GM23338 (cell line): ENCODE results near the gene C1orf21. TPM values are rescaled to one million over a fixed set of nuclear protein-coding genes. Genes with fewer than 3 reads are reported as not detected.

Experiments
- ATAC-seq: fragments of 200-7000 bp; cut with Tn5 transposase; 3 replicates; pipeline ENCODE4 v1.9.1; 2020
- DNase-seq: peaks from one replicate; pipeline ENCODE4 v3.0.0-alpha.2; 2015; ENCODE audit warnings: low spot score
- H2AFZ ChIP-seq: fragments of 200-600 bp; sonication (generic); 2 replicates; pipeline ENCODE4 v1.8.0; 2016; ENCODE audit warnings: antibody characterized with exemption, mild to moderate bottlenecking, moderate library complexity
- H3F3A ChIP-seq: fragments of 200-600 bp; sonication (generic); replicated peaks from 2 replicates; pipeline ENCODE4 v1.8.0; 2017; ENCODE audit warnings: antibody characterized with exemption, mixed run types, low read depth
- H3K27ac ChIP-seq: fragments of 200-600 bp; sonication (generic); 2 replicates; pipeline ENCODE4 v1.6.1; 2016; ENCODE audit warnings: low read depth
- H3K27me3 ChIP-seq: fragments of 200-600 bp; sonication (generic); 2 replicates; pipeline ENCODE4 v1.8.0; 2016; ENCODE audit warnings: mild to moderate bottlenecking, mixed run types, moderate library complexity; ENCODE audit not compliant: insufficient read depth
- H3K36me3 ChIP-seq: fragments of 200-600 bp; sonication (generic); 2 replicates; pipeline ENCODE4 v1.8.0; 2016; ENCODE audit warnings: mild to moderate bottlenecking; ENCODE audit not compliant: insufficient read depth
- H3K4me1 ChIP-seq: fragments of 200-600 bp; sonication (generic); 2 replicates; pipeline ENCODE4 v1.8.0; 2016; ENCODE audit warnings: mild to moderate bottlenecking, moderate library complexity; ENCODE audit not compliant: insufficient read depth
- H3K4me2 ChIP-seq: fragments of 200-600 bp; sonication (generic); 2 replicates; pipeline ENCODE4 v1.7.1; 2017; ENCODE audit warnings: mixed run types
- H3K4me3 ChIP-seq: fragments of 200-600 bp; sonication (generic); 2 replicates; pipeline ENCODE4 v1.6.1; 2016; ENCODE audit warnings: mixed run types
- H3K79me2 ChIP-seq: fragments of 200-600 bp; sonication (generic); replicated peaks from 2 replicates; pipeline ENCODE4 v1.8.0; 2017; ENCODE audit warnings: mild to moderate bottlenecking; ENCODE audit not compliant: insufficient read depth
- H3K9me2 ChIP-seq: fragments of 200-600 bp; sonication (generic); 2 replicates; pipeline ENCODE4 v1.8.0; 2017; ENCODE audit not compliant: insufficient read depth
- H4K20me1 ChIP-seq: fragments of 200-600 bp; sonication (generic); replicated peaks from 2 replicates; pipeline ENCODE4 v1.8.0; 2017; ENCODE audit warnings: mild to moderate bottlenecking; ENCODE audit not compliant: insufficient read depth
- H3K27ac Mint-ChIP-seq: 2 replicates; pipeline ENCODE4 v1.8.0; 2020; ENCODE audit warnings: inconsistent platforms, mild to moderate bottlenecking, moderate library complexity, mixed read lengths
- H3K27me3 Mint-ChIP-seq: 3 replicates; pipeline ENCODE4 v1.8.0; 2022; ENCODE audit warnings: low read depth, mild to moderate bottlenecking, moderate library complexity, mixed read lengths, inconsistent platforms; ENCODE audit not compliant: insufficient read depth, poor library complexity
- H3K36me3 Mint-ChIP-seq: 3 replicates; pipeline ENCODE4 v1.8.0; 2021; ENCODE audit warnings: low read depth, mild to moderate bottlenecking, inconsistent platforms, moderate library complexity, mixed read lengths
- H3K4me1 Mint-ChIP-seq: 3 replicates; pipeline ENCODE4 v1.8.0; 2020; ENCODE audit warnings: mild to moderate bottlenecking, inconsistent platforms, mixed read lengths
- H3K4me3 Mint-ChIP-seq: 3 replicates; pipeline ENCODE4 v1.8.0; 2021; ENCODE audit warnings: moderate library complexity, mild to moderate bottlenecking, inconsistent platforms, mixed read lengths
- H3K9me3 Mint-ChIP-seq: 3 replicates; pipeline ENCODE4 v1.8.0; 2020; ENCODE audit warnings: moderate library complexity, mild to moderate bottlenecking, inconsistent platforms, mixed read lengths
- CREB1 ChIP-seq: fragments of 250-450 bp; sonication (Bioruptor Pico); IDR thresholded peaks from 2 replicates; pipeline ENCODE4 v1.5.0; 2020; ENCODE audit warnings: low read depth, mild to moderate bottlenecking, moderate library complexity
- CTCF ChIP-seq, 2 experiments: fragments of 200-600 bp in 1 of 2; sonication (generic) in 1 of 2; conservative IDR thresholded peaks; 2 replicates each; pipeline versions ENCODE4 v1.5.1 to v1.6.1; 2016 to 2017; ENCODE audit warnings: antibody characterized with exemption in 2 of 2, low read depth in 2 of 2, mild to moderate bottlenecking in 2 of 2, moderate library complexity in 1 of 2
- ETS1 ChIP-seq: IDR thresholded peaks from 2 replicates; pipeline ENCODE4 v1.6.1; 2016; ENCODE audit warnings: antibody characterized with exemption
- EZH2 ChIP-seq: fragments of 200-600 bp; sonication (generic); IDR thresholded peaks from one replicate; pipeline ENCODE4 v1.8.0; 2017; ENCODE audit warnings: antibody characterized with exemption, mild to moderate bottlenecking, low read depth; ENCODE audit not compliant: unreplicated experiment
- EZH2phosphoT487 ChIP-seq: fragments of 200-600 bp; sonication (generic); IDR thresholded peaks from one replicate; pipeline ENCODE4 v1.8.1; 2018; ENCODE audit warnings: antibody characterized with exemption; ENCODE audit not compliant: unreplicated experiment
- JUNB ChIP-seq: IDR thresholded peaks from one replicate; pipeline ENCODE4 v1.6.1; 2016; ENCODE audit warnings: antibody characterized with exemption; ENCODE audit not compliant: unreplicated experiment
- NANOG ChIP-seq: IDR thresholded peaks from 2 replicates; pipeline ENCODE4 v1.6.1; 2016; ENCODE audit warnings: antibody characterized with exemption, borderline replicate concordance
- POLR2AphosphoS5 ChIP-seq: IDR thresholded peaks from 2 replicates; pipeline ENCODE4 v1.6.1; 2016; ENCODE audit warnings: antibody characterized with exemption, low read depth
- STAT1 ChIP-seq: IDR thresholded peaks from one replicate; pipeline ENCODE4 v1.6.1; 2016; ENCODE audit warnings: antibody characterized with exemption; ENCODE audit not compliant: unreplicated experiment
- ZNF114 ChIP-seq: fragments of 250-450 bp; sonication (Bioruptor Pico); IDR thresholded peaks from 2 replicates; pipeline ENCODE4 v1.5.0; 2020; ENCODE audit warnings: mild to moderate bottlenecking, moderate library complexity
- ZNF331 ChIP-seq: fragments of 250-450 bp; sonication (Bioruptor Pico); IDR thresholded peaks from 2 replicates; pipeline ENCODE4 v1.5.0; 2020; ENCODE audit warnings: low read depth, mild to moderate bottlenecking, moderate library complexity
- polyA plus RNA-seq: library from polyadenylated mRNA; unstranded; fragments of >200 nt; fragmentation: Nextera tagmentation; extraction: Ambion mirVana; gene quantifications from 2 replicates; pipeline ENCODE4 v1.2.1, GENCODE V29; 2016
- total RNA-seq: library from RNA; depleted of rRNA; stranded (reverse); fragments of >200 nt; shearing (Covaris generic); gene quantifications from 2 replicates; pipeline ENCODE4 v1.2.3, GENCODE V29; 2014
- TF ChIP-seq, protein P1 (sequence below): fragments of 250-450 bp; sonication (Bioruptor Pico); IDR thresholded peaks from 2 replicates; pipeline ENCODE4 v1.5.0; 2020; ENCODE audit warnings: mild to moderate bottlenecking, moderate library complexity
- TF ChIP-seq, protein P2 (sequence below): IDR thresholded peaks from one replicate; pipeline ENCODE4 v1.6.1; 2018; ENCODE audit warnings: antibody characterized with exemption; ENCODE audit not compliant: unreplicated experiment

C1orf21 gene
- total and polyA plus RNA-seq, 2 experiments from 2014 or later, result 28.0 to 40.4 TPM

- Mint-ChIP-seq H3K27ac (no peak overlapping the region), H3K9me3 (no peaks in the 10 kb centered on the region), H3K36me3 (no peaks in the 10 kb centered on the region), H3K4me3 (no peak overlapping the region), H3K4me1 (peaks cover 39% of the 10 kb centered on the region), H3K27me3 (no peaks in the 10 kb centered on the region)
- Histone ChIP-seq H3K27ac (no peak overlapping the region), H3K4me3 (no peak overlapping the region), H3K36me3 (no peaks in the 10 kb centered on the region), H3K4me2 (no peak overlapping the region), H2AFZ (no peak overlapping the region), H3F3A (no peaks in the 10 kb centered on the region), H3K9me2 (no peaks in the 10 kb centered on the region), H4K20me1 (peaks cover 19% of the 10 kb centered on the region), H3K27me3 (no peaks in the 10 kb centered on the region), H3K79me2 (peaks cover 100% of the 10 kb centered on the region), H3K4me1 (peaks cover 41% of the 10 kb centered on the region)
- DNase-seq (no peak), ATAC-seq (no peak)
- TF ChIP-seq CREB1 (CRISPR knock-in tag), result no peak
- TF ChIP-seq, protein P1, sequence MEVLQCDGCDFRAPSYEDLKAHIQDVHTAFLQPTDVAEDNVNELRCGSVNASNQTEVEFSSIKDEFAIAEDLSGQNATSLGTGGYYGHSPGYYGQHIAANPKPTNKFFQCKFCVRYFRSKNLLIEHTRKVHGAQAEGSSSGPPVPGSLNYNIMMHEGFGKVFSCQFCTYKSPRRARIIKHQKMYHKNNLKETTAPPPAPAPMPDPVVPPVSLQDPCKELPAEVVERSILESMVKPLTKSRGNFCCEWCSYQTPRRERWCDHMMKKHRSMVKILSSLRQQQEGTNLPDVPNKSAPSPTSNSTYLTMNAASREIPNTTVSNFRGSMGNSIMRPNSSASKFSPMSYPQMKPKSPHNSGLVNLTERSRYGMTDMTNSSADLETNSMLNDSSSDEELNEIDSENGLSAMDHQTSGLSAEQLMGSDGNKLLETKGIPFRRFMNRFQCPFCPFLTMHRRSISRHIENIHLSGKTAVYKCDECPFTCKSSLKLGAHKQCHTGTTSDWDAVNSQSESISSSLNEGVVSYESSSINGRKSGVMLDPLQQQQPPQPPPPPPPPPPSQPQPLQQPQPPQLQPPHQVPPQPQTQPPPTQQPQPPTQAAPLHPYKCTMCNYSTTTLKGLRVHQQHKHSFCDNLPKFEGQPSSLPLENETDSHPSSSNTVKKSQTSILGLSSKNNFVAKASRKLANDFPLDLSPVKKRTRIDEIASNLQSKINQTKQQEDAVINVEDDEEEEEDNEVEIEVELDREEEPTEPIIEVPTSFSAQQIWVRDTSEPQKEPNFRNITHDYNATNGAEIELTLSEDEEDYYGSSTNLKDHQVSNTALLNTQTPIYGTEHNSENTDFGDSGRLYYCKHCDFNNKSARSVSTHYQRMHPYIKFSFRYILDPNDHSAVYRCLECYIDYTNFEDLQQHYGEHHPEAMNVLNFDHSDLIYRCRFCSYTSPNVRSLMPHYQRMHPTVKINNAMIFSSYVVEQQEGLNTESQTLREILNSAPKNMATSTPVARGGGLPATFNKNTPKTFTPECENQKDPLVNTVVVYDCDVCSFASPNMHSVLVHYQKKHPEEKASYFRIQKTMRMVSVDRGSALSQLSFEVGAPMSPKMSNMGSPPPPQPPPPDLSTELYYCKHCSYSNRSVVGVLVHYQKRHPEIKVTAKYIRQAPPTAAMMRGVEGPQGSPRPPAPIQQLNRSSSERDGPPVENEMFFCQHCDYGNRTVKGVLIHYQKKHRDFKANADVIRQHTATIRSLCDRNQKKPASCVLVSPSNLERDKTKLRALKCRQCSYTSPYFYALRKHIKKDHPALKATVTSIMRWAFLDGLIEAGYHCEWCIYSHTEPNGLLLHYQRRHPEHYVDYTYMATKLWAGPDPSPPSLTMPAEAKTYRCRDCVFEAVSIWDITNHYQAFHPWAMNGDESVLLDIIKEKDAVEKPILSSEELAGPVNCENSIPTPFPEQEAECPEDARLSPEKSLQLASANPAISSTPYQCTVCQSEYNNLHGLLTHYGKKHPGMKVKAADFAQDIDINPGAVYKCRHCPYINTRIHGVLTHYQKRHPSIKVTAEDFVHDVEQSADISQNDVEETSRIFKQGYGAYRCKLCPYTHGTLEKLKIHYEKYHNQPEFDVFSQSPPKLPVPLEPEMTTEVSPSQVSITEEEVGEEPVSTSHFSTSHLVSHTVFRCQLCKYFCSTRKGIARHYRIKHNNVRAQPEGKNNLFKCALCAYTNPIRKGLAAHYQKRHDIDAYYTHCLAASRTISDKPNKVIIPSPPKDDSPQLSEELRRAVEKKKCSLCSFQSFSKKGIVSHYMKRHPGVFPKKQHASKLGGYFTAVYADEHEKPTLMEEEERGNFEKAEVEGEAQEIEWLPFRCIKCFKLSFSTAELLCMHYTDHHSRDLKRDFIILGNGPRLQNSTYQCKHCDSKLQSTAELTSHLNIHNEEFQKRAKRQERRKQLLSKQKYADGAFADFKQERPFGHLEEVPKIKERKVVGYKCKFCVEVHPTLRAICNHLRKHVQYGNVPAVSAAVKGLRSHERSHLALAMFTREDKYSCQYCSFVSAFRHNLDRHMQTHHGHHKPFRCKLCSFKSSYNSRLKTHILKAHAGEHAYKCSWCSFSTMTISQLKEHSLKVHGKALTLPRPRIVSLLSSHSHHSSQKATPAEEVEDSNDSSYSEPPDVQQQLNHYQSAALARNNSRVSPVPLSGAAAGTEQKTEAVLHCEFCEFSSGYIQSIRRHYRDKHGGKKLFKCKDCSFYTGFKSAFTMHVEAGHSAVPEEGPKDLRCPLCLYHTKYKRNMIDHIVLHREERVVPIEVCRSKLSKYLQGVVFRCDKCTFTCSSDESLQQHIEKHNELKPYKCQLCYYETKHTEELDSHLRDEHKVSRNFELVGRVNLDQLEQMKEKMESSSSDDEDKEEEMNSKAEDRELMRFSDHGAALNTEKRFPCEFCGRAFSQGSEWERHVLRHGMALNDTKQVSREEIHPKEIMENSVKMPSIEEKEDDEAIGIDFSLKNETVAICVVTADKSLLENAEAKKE (CRISPR knock-in tag), result no peak
- no peak for TF ChIP-seq ZNF114
- no peak for TF ChIP-seq CTCF (conservative IDR thresholded peaks at IDR 0.05; ENCODE audit: low read depth in 2 of 2)
- no peak for TF ChIP-seq ETS1
- TF ChIP-seq POLR2AphosphoS5, result no peak
- TF ChIP-seq, protein P2, sequence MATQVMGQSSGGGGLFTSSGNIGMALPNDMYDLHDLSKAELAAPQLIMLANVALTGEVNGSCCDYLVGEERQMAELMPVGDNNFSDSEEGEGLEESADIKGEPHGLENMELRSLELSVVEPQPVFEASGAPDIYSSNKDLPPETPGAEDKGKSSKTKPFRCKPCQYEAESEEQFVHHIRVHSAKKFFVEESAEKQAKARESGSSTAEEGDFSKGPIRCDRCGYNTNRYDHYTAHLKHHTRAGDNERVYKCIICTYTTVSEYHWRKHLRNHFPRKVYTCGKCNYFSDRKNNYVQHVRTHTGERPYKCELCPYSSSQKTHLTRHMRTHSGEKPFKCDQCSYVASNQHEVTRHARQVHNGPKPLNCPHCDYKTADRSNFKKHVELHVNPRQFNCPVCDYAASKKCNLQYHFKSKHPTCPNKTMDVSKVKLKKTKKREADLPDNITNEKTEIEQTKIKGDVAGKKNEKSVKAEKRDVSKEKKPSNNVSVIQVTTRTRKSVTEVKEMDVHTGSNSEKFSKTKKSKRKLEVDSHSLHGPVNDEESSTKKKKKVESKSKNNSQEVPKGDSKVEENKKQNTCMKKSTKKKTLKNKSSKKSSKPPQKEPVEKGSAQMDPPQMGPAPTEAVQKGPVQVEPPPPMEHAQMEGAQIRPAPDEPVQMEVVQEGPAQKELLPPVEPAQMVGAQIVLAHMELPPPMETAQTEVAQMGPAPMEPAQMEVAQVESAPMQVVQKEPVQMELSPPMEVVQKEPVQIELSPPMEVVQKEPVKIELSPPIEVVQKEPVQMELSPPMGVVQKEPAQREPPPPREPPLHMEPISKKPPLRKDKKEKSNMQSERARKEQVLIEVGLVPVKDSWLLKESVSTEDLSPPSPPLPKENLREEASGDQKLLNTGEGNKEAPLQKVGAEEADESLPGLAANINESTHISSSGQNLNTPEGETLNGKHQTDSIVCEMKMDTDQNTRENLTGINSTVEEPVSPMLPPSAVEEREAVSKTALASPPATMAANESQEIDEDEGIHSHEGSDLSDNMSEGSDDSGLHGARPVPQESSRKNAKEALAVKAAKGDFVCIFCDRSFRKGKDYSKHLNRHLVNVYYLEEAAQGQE, result no peak
- TF ChIP-seq NANOG, result no peak
- TF ChIP-seq EZH2, result no peak
- TF ChIP-seq ZNF331 (CRISPR knock-in tag), result no peak
- TF ChIP-seq EZH2phosphoT487, result no peak
- TF ChIP-seq STAT1, result no peak
- no peak for TF ChIP-seq JUNB
These were observed 7.1 kb downstream of the C1orf21 start for GRCh38 chr1:184393962-184394361.
